ENCODE results near the gene LRPPRC. TPM values are rescaled to one million over a fixed set of nuclear protein-coding genes. Genes with fewer than 3 reads are reported as not detected.

LRPPRC gene
- 87.6 and 92.8 TPM in 2 replicates for total RNA-seq

DNA sequence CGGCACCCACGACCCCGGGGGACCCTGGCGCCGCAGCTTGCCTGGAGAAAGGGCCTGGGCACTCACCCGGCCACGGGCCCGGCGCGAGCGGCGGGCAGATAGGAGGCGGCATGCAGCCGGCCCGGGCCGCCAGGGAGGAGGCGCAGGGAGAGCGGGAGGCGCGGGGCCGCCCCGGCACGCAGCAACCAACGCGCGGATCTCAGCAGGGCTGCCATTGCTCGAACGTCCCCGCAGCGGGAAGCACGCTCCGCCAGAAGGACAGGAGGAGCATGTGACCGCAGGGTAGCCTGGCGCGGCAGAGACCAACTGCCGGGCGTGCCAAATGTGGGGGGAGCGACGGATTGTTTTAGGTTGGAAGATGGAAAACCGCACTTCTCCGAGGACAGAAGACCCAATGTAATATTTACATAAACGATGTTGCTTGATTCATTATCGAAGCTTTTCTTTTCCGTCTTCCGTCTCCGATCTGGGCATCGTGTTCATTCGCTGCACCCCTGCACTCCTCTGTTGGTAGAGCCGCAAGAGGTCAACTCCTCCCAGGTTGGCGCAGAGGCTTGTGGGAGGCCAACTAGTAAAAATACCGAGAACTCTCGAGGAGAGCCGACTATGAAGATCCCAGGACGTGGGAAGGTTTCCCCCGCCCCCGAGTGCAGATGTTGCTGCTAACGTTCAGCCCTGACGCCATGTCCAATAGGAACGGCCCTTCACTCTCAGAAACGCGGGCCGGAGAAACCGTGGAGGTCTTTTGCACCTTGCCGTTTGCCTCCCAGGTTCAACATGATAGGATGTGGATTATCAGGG is at the start of gene LRPPRC:
Gene LRPPRC (minus strand): TSS at position 257 of the 801 bp plus-strand sequence. CDS start 42 bp downstream, at position 215.
- no peaks in the 10 kb centered on the region for H3K27me3 ChIP-seq (ENCODE audit: control insufficient read depth, insufficient read depth, low read length)
- peak; percentile 91 for DNase-seq (ENCODE audit: low read depth)
- H3K36me3 ChIP-seq (ENCODE audit: control insufficient read depth, insufficient read depth, low read length), result no peaks in the 10 kb centered on the region
- peak within 1 kb of the TSS; percentile 99 for H3K4me3 ChIP-seq (ENCODE audit: low read depth, low read length)
- TF ChIP-seq, protein P1, sequence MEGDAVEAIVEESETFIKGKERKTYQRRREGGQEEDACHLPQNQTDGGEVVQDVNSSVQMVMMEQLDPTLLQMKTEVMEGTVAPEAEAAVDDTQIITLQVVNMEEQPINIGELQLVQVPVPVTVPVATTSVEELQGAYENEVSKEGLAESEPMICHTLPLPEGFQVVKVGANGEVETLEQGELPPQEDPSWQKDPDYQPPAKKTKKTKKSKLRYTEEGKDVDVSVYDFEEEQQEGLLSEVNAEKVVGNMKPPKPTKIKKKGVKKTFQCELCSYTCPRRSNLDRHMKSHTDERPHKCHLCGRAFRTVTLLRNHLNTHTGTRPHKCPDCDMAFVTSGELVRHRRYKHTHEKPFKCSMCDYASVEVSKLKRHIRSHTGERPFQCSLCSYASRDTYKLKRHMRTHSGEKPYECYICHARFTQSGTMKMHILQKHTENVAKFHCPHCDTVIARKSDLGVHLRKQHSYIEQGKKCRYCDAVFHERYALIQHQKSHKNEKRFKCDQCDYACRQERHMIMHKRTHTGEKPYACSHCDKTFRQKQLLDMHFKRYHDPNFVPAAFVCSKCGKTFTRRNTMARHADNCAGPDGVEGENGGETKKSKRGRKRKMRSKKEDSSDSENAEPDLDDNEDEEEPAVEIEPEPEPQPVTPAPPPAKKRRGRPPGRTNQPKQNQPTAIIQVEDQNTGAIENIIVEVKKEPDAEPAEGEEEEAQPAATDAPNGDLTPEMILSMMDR (IDR thresholded peaks at IDR 0.05; ENCODE audit: insufficient read depth, low read length, poor library complexity, severe bottlenecking), result no peak

DNA sequence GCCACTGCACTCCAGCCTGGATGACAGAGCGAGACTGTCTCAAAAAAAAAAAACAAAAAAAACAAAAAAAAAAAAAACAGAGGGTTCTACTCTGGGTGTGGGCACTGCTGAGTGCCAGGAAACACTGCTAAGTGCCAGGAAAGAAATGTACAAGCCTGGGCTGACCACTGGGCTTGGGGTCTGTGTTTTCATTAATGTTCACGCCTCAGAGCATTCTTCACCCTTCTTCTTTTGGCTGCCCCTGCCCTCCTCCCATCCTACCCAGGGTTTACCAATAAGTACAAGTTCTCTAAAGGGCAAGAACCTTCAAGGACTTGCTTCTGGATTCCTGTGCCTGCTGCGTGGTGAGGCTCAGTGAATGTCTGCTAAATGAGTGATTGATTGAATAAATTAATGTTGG is 49.3 kb upstream of the LRPPRC start:
- no peak overlapping the region for H3K4me3 ChIP-seq (ENCODE audit: low read depth, low read length)
- DNase-seq (ENCODE audit: low read depth), result no peak
- H3K36me3 ChIP-seq (ENCODE audit: control insufficient read depth, insufficient read depth, low read length), result no peaks in the 10 kb centered on the region
- TF ChIP-seq, protein P1 (IDR thresholded peaks at IDR 0.05; ENCODE audit: insufficient read depth, low read length, poor library complexity, severe bottlenecking), result no peak
- no peaks in the 10 kb centered on the region for H3K27me3 ChIP-seq (ENCODE audit: control insufficient read depth, insufficient read depth, low read length)

DNA sequence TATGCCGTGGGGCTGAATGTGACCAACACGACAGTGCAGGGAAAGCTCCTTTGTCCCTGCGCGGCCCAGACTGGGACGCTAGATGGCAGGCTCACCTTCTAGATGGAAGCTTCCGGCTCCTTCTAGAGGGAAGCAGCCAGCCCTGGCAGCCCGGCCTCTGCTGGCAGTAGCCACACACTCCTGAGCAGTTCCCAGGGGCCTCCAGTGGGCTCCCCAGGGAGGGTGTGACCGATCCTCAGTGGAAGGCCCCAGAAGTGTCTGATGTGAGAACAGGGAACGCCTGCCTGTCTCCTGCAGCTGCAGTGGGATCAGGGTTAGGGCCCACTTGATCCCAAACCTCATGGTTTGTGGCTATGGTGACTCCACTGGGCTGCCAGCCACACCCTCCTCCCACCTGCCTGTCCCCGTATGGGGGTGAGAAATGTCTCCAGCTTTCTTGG is 48.5 kb upstream of the LRPPRC start:
- H3K36me3 ChIP-seq (ENCODE audit: control insufficient read depth, insufficient read depth, low read length), result no peaks in the 10 kb centered on the region
- DNase-seq (ENCODE audit: low read depth), result peak; percentile 43
- H3K4me3 ChIP-seq (ENCODE audit: low read depth, low read length), result no peak overlapping the region
- TF ChIP-seq, protein P1 (IDR thresholded peaks at IDR 0.05; ENCODE audit: insufficient read depth, low read length, poor library complexity, severe bottlenecking), result peak; percentile 99
- H3K27me3 ChIP-seq (ENCODE audit: control insufficient read depth, insufficient read depth, low read length), result no peaks in the 10 kb centered on the region

- no peaks in the 10 kb centered on the region for H3K36me3 ChIP-seq (ENCODE audit: control insufficient read depth, insufficient read depth, low read length)
- TF ChIP-seq, protein P1 (IDR thresholded peaks at IDR 0.05; ENCODE audit: insufficient read depth, low read length, poor library complexity, severe bottlenecking), result no peak
- no peaks in the 10 kb centered on the region for H3K27me3 ChIP-seq (ENCODE audit: control insufficient read depth, insufficient read depth, low read length)
- H3K4me3 ChIP-seq (ENCODE audit: low read depth, low read length), result no peak overlapping the region
- no peak for DNase-seq (ENCODE audit: low read depth)
These were observed 44.6 kb upstream of the LRPPRC start for GRCh38 chr2:44040365-44040764.

DNA sequence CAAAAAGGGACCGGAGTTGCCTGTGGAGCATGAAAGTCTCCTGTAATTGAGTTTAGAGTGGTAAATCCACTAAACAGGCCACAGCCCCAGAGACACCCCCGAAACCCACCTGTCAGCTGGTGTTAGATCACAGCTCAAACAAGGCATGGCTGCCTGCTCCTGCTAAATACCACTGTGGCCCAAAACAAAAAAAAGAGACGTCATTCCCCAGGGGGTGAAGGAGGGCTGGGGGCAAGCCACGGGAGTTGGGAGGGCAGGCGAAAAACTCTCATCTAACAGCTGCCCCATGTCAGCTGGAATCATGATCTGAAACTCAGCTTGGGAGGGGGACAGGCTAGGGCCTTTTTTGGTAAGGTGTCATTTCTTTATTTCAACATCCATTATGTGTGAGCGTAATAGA is 42.5 kb upstream of the LRPPRC start:
- no peak for DNase-seq (ENCODE audit: low read depth)
- Histone ChIP-seq H3K4me3 (ENCODE audit: low read depth, low read length) (no peak overlapping the region), H3K36me3 (ENCODE audit: control insufficient read depth, insufficient read depth, low read length) (no peaks in the 10 kb centered on the region), H3K27me3 (ENCODE audit: control insufficient read depth, insufficient read depth, low read length) (no peaks in the 10 kb centered on the region)
- TF ChIP-seq, protein P1 (IDR thresholded peaks at IDR 0.05; ENCODE audit: insufficient read depth, low read length, poor library complexity, severe bottlenecking), result no peak

Data from kidney epithelial cell (primary cell).